Activated naive CD4-positive, alpha-beta T cell treated with anti-CD3 and anti-CD28 coated beads, Interleukin-2, amount 50 U/mL, for 16 hours (primary cell): Measurements from ENCODE around the gene NELL2.
"Not testable (repeated sequence)": the region's sequence is repeated elsewhere in the genome, so short reads cannot be mapped to it uniquely, and the experiment has no call there.

ENCODE experiments used
- DNase-seq: peaks from one replicate; pipeline ENCODE4 v3.0.0-alpha.2; 2020

Gene NELL2

DNA sequence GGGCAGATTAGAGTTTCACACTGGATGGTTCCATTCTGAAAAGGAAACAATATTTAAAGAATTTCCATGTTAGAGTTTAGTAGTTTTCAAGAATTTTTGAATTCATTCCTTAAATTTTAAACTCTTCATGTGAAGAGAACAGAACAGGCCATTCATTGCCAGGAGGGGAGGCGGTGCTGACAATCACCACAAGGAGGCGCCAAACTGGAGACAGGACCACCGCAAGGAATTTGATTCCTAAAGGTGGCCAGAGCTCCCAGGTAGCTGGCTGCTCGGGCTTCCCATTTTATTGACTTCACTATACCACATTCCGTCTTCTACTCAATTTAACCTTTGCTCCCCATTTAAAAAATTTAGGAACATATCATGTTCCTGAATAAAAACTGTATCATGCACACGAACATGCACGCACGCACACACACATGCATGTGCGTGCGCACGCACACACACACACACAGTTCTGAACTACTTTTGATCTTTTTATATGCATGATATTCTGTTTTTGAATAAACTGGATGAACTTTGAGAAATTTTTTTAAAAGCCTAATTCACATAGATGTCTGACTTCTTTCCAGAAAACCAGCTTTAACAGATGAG is 101.2 kb downstream of the NELL2 start:
- DNase-seq: peak; percentile 63

DNA sequence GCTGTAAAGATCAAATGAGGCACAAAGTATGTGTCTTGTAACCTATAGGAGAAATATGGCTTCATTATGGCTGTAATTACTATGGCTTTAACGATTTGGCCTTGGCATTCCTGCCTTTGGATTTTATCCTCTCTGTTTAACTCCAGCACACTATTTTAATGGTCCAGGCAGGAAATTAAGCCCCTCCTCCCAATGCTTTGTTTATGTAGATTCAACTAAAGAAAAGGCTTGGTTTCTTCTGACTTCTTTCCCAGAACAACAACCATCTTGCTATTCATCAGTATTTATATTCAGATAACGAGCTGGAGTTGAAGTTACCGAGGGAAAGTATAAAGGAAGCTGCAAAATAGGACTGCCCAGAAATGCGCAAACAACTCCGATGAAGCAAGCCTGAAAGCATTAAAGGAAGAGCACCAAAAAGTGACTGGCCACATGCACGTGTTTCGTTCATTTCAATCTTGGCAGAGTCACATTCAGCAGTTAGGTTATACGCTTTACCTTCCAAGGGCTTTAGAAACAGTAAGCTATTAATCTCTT is 104.6 kb downstream of the NELL2 start:
- DNase-seq: no peak

DNA sequence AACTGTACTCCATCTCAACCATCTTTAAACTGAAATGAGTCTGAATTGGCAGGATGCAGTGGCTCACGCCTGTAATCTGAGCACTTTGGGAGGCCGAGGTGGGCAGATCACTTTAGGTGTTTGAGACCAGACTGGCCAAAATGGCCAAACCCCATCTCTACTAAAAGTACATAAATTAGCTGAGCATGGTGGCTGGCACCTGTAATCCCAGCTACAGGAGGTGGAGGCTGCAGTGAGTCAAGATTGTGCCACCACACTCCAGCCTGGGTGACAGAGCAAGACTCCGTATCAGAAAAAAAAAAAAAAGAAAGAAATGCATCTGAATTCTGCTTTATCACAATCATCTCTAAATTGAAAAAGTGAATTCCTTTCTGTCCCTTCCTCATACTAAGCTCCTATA is 110.3 kb downstream of the NELL2 start:
- DNase-seq: no peak

DNA sequence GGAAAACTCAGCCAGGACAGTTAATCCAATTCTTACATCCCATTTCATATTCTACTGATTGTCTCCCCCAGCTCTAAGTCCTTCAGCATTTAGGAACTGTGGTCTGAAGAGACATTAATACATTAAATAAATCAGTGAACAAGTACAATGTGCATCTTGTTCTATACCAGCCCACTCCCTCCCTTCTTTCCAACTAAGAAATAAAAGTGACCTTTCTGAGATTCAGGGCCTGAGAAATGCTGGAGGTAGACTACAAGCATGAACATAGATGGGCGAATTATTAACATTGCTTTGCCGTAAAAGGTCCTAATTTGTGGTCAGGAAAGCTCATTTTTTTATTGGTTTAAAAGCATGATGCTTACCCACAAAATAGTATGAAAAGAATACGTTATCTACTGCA is 113.1 kb downstream of the NELL2 start:
- DNase-seq: no peak

GRCh38 chr12:44759289-44759688 is 116.8 kb downstream of the NELL2 start:
- DNase-seq: no peak

- DNase-seq: no peak
Observed at GRCh38 chr12:44750468-44750867, 125.6 kb downstream of the NELL2 start.

DNA sequence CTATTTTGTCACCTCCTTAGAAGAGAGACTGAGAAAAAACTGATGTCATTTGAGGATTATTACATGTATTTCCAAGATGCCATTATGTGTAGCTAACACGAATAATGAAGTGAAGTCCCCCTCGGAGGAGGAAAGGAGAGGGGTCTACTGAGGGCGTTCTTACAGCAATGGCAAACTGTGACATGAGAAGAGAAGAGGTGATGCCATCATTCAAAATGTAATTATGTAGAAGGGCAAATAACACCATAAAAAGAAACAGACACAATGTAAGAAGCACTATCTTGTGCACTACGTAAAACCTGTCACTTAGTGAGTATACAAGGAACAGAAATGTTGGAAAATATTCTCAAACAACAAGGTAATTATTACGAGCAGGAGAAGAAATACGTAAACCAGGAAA is 126.5 kb downstream of the NELL2 start:
- no peak for DNase-seq

DNA sequence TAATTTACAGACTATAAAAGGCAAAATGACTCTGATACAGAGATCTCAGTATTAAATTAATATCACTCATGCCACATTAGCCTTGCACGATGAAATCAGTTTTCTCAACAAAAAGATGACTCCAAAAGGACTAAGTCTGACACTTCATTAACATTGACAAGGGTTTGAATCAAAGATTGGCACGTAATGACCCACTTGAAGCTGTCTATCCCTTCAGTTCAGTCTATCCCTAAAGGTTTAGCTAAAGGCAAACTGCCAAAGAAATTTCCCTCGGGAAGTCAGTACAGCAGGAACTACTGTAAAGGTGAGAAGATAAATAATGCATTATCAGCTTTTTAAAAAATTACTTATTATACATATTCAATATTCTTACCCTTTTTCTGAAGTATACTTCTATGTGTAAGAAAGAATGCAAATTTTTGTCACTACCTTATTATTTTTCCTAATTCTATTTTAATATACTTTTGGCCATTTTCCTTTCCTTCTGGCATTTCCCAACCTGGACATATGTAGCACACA is 127.1 kb downstream of the NELL2 start:
- no peak for DNase-seq

GRCh38 chr12:44741292-44741980 is 134.7 kb downstream of the NELL2 start:
- DNase-seq: not testable (repeated sequence)

- no peak for DNase-seq
Observed at GRCh38 chr12:44738051-44738450, 138.1 kb downstream of the NELL2 start.

DNA sequence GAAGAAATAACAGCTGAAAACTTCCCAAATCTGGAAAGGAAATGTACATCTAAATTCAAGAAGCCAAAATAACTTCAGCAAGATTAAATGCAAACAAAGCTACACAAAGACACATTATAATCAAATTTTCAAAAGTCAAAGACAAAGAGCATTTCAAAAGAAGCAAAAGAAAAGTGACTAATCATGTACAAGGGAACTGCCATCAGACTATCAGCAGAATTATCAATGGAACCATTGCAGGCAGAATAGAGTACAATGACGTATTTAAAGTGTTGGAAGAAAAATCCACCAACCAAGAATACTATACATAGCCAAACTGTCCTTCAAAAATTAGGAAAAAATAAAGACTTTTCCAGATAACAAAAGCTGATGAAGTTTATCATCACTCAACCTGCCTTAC is 147.5 kb downstream of the NELL2 start:
- no peak for DNase-seq

- no peak for DNase-seq
Observed at GRCh38 chr12:44720265-44720664, 155.8 kb downstream of the NELL2 start.

GRCh38 chr12:44717612-44718011 is 158.5 kb downstream of the NELL2 start:
- no peak for DNase-seq

- no peak for DNase-seq
Observed at GRCh38 chr12:44716711-44717110, 159.4 kb downstream of the NELL2 start.

- no peak for DNase-seq
Observed at GRCh38 chr12:44711736-44712135, 164.4 kb downstream of the NELL2 start.

GRCh38 chr12:44709166-44709565 is 166.9 kb downstream of the NELL2 start:
- DNase-seq: no peak

DNA sequence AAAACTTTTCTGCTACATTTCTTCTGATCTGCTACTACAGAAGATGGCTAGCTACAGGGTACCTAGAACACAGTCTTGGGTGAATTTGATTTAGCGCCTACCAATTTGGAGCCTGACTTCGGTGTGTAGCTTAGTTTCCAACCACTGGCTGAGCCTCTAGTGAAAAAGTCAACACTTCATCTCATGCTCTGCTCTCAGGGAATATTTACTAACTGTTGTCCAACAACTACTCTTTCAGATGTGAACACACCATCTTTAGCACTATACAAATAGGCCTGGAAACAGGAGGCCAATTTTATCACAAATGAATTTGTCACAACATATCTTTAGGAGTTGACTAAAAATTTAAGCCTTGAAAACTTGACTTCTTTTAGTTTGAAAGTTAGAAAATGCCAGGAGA is 167.9 kb downstream of the NELL2 start:
- DNase-seq: no peak

DNA sequence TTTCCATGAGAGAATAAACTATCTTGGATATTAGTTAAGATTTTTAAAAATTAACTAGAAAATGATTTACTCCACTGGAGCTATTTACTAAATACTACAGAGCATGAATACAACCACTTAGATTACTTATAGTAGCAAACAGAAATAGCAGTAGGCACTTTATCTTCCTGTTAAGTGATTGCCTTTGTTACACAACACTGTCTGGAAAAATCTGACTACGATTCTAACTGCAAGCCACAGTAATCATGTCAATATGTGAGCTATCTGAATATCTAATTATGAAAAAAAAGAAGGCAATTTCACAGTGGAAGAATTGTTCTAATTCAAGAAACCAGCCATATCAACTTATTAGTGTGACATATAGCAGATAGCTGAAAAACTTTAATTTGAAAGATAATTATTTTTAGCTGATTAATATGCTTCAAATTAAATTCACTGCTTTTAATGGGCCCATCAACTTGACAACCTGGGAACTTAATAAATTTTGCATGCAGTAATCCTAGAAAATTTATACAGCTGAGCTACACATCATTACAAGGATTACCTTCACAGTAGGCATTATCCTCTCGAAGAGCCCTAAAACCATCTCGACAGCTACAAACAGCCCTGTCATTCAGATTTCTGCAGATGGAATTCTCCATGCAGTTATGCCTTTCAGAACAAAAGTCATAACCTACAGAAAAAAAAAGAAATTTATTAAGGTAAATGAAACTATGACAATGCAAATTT is 172.8 kb downstream of the NELL2 start:
- no peak for DNase-seq

- no peak for DNase-seq
Observed at GRCh38 chr12:44697511-44697910, 178.6 kb downstream of the NELL2 start.

- no peak for DNase-seq
Observed at GRCh38 chr12:44696542-44696941, 179.6 kb downstream of the NELL2 start.

GRCh38 chr12:44694017-44694416 is 182.1 kb downstream of the NELL2 start:
- no peak for DNase-seq

DNA sequence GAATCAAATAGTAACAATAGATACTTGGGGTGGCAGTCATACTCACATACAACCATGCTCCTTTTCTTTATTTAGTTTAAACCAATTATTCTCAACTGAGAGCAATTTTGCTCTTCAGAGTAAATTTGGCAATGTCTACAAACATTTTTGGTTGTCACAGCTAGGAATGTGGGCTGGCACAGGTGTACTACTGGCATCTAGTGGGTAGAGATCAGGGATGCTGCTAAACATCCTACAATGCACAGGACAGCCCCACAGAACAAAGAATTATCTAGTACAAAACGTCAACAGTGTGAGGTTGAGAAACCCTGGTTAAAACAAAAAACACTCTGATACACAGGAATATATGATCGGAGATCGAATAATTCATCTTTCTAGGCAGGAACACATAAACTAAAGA is 186.5 kb downstream of the NELL2 start:
- DNase-seq: no peak

- not testable (repeated sequence) for DNase-seq
Observed at GRCh38 chr12:44686821-44687432, 189.2 kb downstream of the NELL2 start.
